HepG2 (cell line): ENCODE measurements around the gene RBPJ. TPM values are rescaled to one million over a fixed set of nuclear protein-coding genes. Genes with fewer than 3 reads are reported as not detected.
A peak's percentile ranks its signal among the peaks of the same experiment; 100 is the strongest.

Experiments used
- ATAC-seq: fragments of 200-7000 bp; cut with Tn5 transposase; 3 replicates; pipeline ENCODE4 v1.9.1; 2020; ENCODE audit warnings: mild to moderate bottlenecking, moderate library complexity
- BruUV-seq: library from RNA; stranded (reverse); fragments of 400-500 nt; replicated peaks from 2 replicates; lab custom pipeline; 2021; lab: Mats Ljungman, UMichigan
- CTCF ChIA-PET: fragments of 300-600 bp; formaldehyde crosslinking; extraction: SDS; loops from one replicate; lab custom pipeline; 2021; ENCODE audit warnings: low total read pairs, inconsistent platforms, low intra/inter-chr PET ratio; lab: Yijun Ruan, JAX
- POLR2A ChIA-PET: fragments of 350-600 bp; sonication (Branson Sonifier 250); formaldehyde crosslinking; loops from one replicate; lab custom pipeline; 2020; ENCODE audit warnings: antibody characterized with exemption, inconsistent platforms; lab: Yijun Ruan, JAX
- DNase-seq: peaks from one replicate; pipeline ENCODE4 v3.0.0-alpha.2; 2015; ENCODE audit warnings: low spot score
- FAIRE-seq: peaks from 3 replicates; lab custom pipeline; 2011; peaks lifted over from hg19 to GRCh38; lab: Jason Lieb, UNC
- H2AFZ ChIP-seq: one replicate; pipeline ENCODE4 v1.6.1; 2011; ENCODE audit warnings: low read length, inconsistent platforms
- H3K27ac ChIP-seq: fragments of 300-600 bp; 3 replicates; pipeline ENCODE4 v1.8.0; 2011; ENCODE audit warnings: mixed run types, mild to moderate bottlenecking, mixed read lengths, low read length, inconsistent platforms; ENCODE audit not compliant: insufficient read depth; ENCODE audit errors: extremely low read length
- H3K27me3 ChIP-seq, 2 experiments: fragments of 200-600 bp in 1 of 2; 2 replicates in 1 of 2; 3 replicates in 1 of 2; pipeline versions ENCODE4 v1.6.0 to v1.8.0; 2011; ENCODE audit warnings: low read length in 2 of 2, mild to moderate bottlenecking in 2 of 2, moderate library complexity in 2 of 2, inconsistent platforms in 1 of 2; ENCODE audit not compliant: insufficient read depth in 2 of 2, control insufficient read depth in 1 of 2
- H3K36me3 ChIP-seq, 2 experiments: fragments of 200-600 bp in 1 of 2; replicated peaks in 1 of 2; 2 replicates in 1 of 2; 3 replicates in 1 of 2; pipeline versions ENCODE4 v1.5.1 to v1.8.0; 2011; ENCODE audit warnings: low read length in 2 of 2, inconsistent platforms in 1 of 2; ENCODE audit not compliant: insufficient read depth in 2 of 2, control insufficient read depth in 1 of 2
- H3K4me1 ChIP-seq: 2 replicates; pipeline ENCODE4 v1.5.1; 2012; ENCODE audit warnings: low read length, inconsistent platforms; ENCODE audit not compliant: insufficient read depth
- H3K4me2 ChIP-seq: 2 replicates; pipeline ENCODE4 v1.6.0; 2011; ENCODE audit warnings: low read depth, low read length, inconsistent platforms
- H3K4me3 ChIP-seq, 3 experiments: fragments of 200-600 bp in 1 of 3; sonication (generic), shearing (Covaris generic) in 1 of 3; replicated peaks in 1 of 3; 2 replicates each; pipeline ENCODE4 v1.5.1; 2011 to 2016; ENCODE audit warnings: low read length in 3 of 3, inconsistent platforms in 2 of 3, low read depth in 2 of 3, mild to moderate bottlenecking in 2 of 3, control low read depth in 1 of 3, mixed read lengths in 1 of 3; ENCODE audit not compliant: insufficient read depth in 1 of 3
- H3K79me2 ChIP-seq: one replicate; pipeline ENCODE4 v1.6.1; 2011; ENCODE audit warnings: low read length, inconsistent platforms; ENCODE audit not compliant: insufficient read depth
- H3K9ac ChIP-seq: 2 replicates; pipeline ENCODE4 v1.6.0; 2011; ENCODE audit warnings: mild to moderate bottlenecking, low read depth, low read length, inconsistent platforms; ENCODE audit not compliant: insufficient read depth
- H3K9me3 ChIP-seq: 2 replicates; pipeline ENCODE4 v1.5.1; 2012; ENCODE audit warnings: mild to moderate bottlenecking, low read length
- H4K20me1 ChIP-seq: 2 replicates; pipeline ENCODE4 v1.6.0; 2011; ENCODE audit warnings: inconsistent platforms, mild to moderate bottlenecking, low read length, moderate library complexity; ENCODE audit not compliant: insufficient read depth
- ARID2 ChIP-seq: sonication (generic); formaldehyde crosslinking; IDR thresholded peaks from 2 replicates; pipeline ENCODE4 v1.8.1; 2022; ENCODE audit warnings: mild to moderate bottlenecking, missing genetic modification reagents, borderline replicate concordance
- ARNT2 ChIP-seq: sonication (generic); formaldehyde crosslinking; IDR thresholded peaks from 2 replicates; pipeline ENCODE4 v1.8.0; 2022; ENCODE audit warnings: mild to moderate bottlenecking, low read depth, missing genetic modification reagents, moderate library complexity
- FOXP4 ChIP-seq: sonication (generic); formaldehyde crosslinking; IDR thresholded peaks from 2 replicates; pipeline ENCODE4 v1.4.0; 2020; ENCODE audit warnings: missing genetic modification reagents
- HBP1 ChIP-seq: IDR thresholded peaks from 2 replicates; pipeline ENCODE4 v1.6.1; 2016; ENCODE audit warnings: low read depth, control low read depth
- MAFG ChIP-seq: sonication (generic); formaldehyde crosslinking; IDR thresholded peaks from 2 replicates; pipeline ENCODE4 v1.5.1; 2020; ENCODE audit warnings: mild to moderate bottlenecking, missing genetic modification reagents
- NR2F2 ChIP-seq: IDR thresholded peaks from 2 replicates; pipeline ENCODE4 v1.6.1; 2012; ENCODE audit warnings: low read depth, inconsistent platforms, borderline replicate concordance
- SALL1 ChIP-seq: sonication (generic); formaldehyde crosslinking; IDR thresholded peaks from 2 replicates; pipeline ENCODE4 v1.8.0; 2022; ENCODE audit warnings: mild to moderate bottlenecking, missing genetic modification reagents
- SMC3 ChIP-seq: IDR thresholded peaks from 2 replicates; pipeline ENCODE4 v1.6.1; 2011; ENCODE audit warnings: low read length, improper control_type of control experiment
- ZMYM4 ChIP-seq: sonication (generic); formaldehyde crosslinking; IDR thresholded peaks from 2 replicates; pipeline ENCODE4 v1.8.1; 2023; ENCODE audit warnings: mild to moderate bottlenecking, missing genetic modification reagents
- ZNF274 ChIP-seq: sonication (generic); formaldehyde crosslinking; IDR thresholded peaks from 2 replicates; pipeline ENCODE4 v1.5.1; 2020; ENCODE audit warnings: mild to moderate bottlenecking, missing genetic modification reagents
- ZNF333 ChIP-seq: sonication (generic); formaldehyde crosslinking; IDR thresholded peaks from 2 replicates; pipeline ENCODE4 v1.4.0; 2020; ENCODE audit warnings: mild to moderate bottlenecking, missing genetic modification reagents, borderline replicate concordance
- ZNF556 ChIP-seq: sonication (generic); formaldehyde crosslinking; IDR thresholded peaks from 2 replicates; pipeline ENCODE4 v1.4.0; 2020; ENCODE audit warnings: mild to moderate bottlenecking, missing genetic modification reagents, borderline replicate concordance
- ZSCAN22 ChIP-seq: sonication (generic); formaldehyde crosslinking; IDR thresholded peaks from 2 replicates; pipeline ENCODE4 v1.4.0; 2020; ENCODE audit warnings: mild to moderate bottlenecking, missing genetic modification reagents
- WGBS: methylation state at CpG from one replicate; pipeline ENCODE4 v1.1.6; 2017; ENCODE audit warnings: low lambda C conversion rate; 5-methylcytosine and 5-hydroxymethylcytosine counted together
- in situ Hi-C: cut with HindIII; loops from 2 replicates; pipeline ENCODE4 v1.10.0; 2017; ENCODE audit warnings: low pct_unique_long_range_greater_than_20kb; ENCODE audit not compliant: extremely low pct_ligation_motif_present
- intact Hi-C: fragments of 100-400 bp; cut with micrococcal nuclease; formaldehyde crosslinking; loops from one replicate; pipeline ENCODE4 v1.10.0; 2022; ENCODE audit not compliant: unreplicated experiment
- polyA plus RNA-seq, 8 experiments: library from polyadenylated mRNA; depleted of rRNA in 3 of 8; stranded (reverse) in 7 of 8; unstranded in 1 of 8; fragments of >200 nt; fragmentation: Illumina TruSeq in 4 of 8; extraction: Trizol in 4 of 8; gene quantifications; 2 replicates each; pipeline versions ENCODE4 v1.2.1 to v1.2.3, GENCODE V29; 2011 to 2016; ENCODE audit warnings: low read depth in 4 of 8, missing spikeins in 1 of 8, mixed read lengths in 1 of 8; ENCODE audit not compliant: insufficient read depth in 1 of 8
- total RNA-seq, 5 experiments: library from RNA; depleted of rRNA; stranded (reverse); fragments of >200 nt; fragmentation: Illumina TruSeq; extraction: Trizol; gene quantifications; 2 replicates each; pipeline ENCODE4 v1.2.3, GENCODE V29; 2016; ENCODE audit warnings: low read depth in 1 of 5
- TF ChIP-seq, protein P1 (sequence below): IDR thresholded peaks from 2 replicates; pipeline ENCODE4 v1.6.1; 2016; ENCODE audit warnings: missing biosample characterization, missing genetic modification reagents, low read depth
- TF ChIP-seq, protein P2 (sequence below): sonication (generic); formaldehyde crosslinking; IDR thresholded peaks from 2 replicates; pipeline ENCODE4 v1.4.0; 2020; ENCODE audit warnings: missing genetic modification reagents
- TF ChIP-seq, protein P3 (sequence below): sonication (generic); formaldehyde crosslinking; IDR thresholded peaks from 2 replicates; pipeline ENCODE4 v1.5.0; 2020; ENCODE audit warnings: missing genetic modification reagents, mild to moderate bottlenecking, borderline replicate concordance

The RBPJ gene
- total and polyA plus RNA-seq, 2 of the 13 experiments (the other 11 are each of a cell fraction or from before 2014, with no cell fraction given) = 25.9 to 33.2 TPM

- H4K20me1 ChIP-seq = peaks cover 32% of the 10 kb centered on the region
- H3K36me3 ChIP-seq = no peaks in the 10 kb centered on the region
- H3K9ac ChIP-seq = peak overlapping the region; percentile 83
- no peak for FAIRE-seq
- peak overlapping the region; percentile 84 for H3K4me2 ChIP-seq
- ATAC-seq = peak; percentile 64
- H3K79me2 ChIP-seq = peaks cover 43% of the 10 kb centered on the region
- peak overlapping the region; percentile 66 for H2AFZ ChIP-seq
- intact Hi-C loops = loop anchor here (2.0 to 5.0 kb wide), 3 partner anchors 52 to 401 kb away; no protein-coding TSS in a partner anchor
- peak; percentile 23 for DNase-seq
- 6% methylated on average over 10 of the region's 33 CpGs for WGBS
- no peaks in the 10 kb centered on the region; a peak in 1 of 5 replicates for H3K27me3 ChIP-seq
- peak overlapping the region; percentile 77 to 88 (median 78) for H3K4me3 ChIP-seq
- in situ Hi-C loops = no loop called here
- peaks cover 33% of the 10 kb centered on the region for H3K4me1 ChIP-seq
- CTCF ChIA-PET = no interaction called here
- H3K27ac ChIP-seq = peak overlapping the region; percentile 98
- POLR2A ChIA-PET = interaction anchor here (1.5 kb wide), 2 partner anchors 10 to 53 kb away, joined by 5 to 6 read pairs; no protein-coding TSS in a partner anchor
- TSS peak; percentile 81 for BruUV-seq
- H3K9me3 ChIP-seq = no peaks in the 10 kb centered on the region
- no peak for TF ChIP-seq SALL1 (CRISPR knock-in tag)
- peak; percentile 13; the same call in 1 of the 2 replicates for TF ChIP-seq ZNF556 (CRISPR knock-in tag)
- no peak for TF ChIP-seq FOXP4 (CRISPR knock-in tag)
- no peak for TF ChIP-seq ARNT2 (CRISPR knock-in tag)
- TF ChIP-seq ARID2 (CRISPR knock-in tag) = peak; percentile 75; the same call in 1 of the 2 replicates
- TF ChIP-seq MAFG = 0 out of 2 replicates have a peak, but pooled peaks have one; percentile 8
- TF ChIP-seq, protein P1, sequence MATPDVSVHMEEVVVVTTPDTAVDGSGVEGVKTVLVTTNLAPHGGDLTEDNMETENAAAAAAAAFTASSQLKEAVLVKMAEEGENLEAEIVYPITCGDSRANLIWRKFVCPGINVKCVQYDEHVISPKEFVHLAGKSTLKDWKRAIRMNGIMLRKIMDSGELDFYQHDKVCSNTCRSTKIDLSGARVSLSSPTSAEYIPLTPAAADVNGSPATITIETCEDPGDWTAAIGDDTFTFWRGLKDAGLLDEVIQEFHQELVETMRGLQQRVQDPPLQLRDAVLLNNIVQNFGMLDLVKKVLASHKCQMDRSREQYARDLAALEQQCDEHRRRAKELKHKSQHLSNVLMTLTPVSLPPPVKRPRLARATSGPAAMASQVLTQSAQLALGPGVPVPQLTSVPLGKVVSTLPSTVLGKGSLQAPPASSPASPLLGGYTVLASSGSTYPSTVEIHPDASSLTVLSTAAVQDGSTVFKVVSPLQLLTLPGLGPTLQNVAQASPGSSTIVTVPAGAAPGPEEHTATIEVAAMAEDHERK = no peak
- no peak; the same call in 1 of the 2 replicates for TF ChIP-seq ZMYM4 (CRISPR knock-in tag)
- TF ChIP-seq, protein P2, sequence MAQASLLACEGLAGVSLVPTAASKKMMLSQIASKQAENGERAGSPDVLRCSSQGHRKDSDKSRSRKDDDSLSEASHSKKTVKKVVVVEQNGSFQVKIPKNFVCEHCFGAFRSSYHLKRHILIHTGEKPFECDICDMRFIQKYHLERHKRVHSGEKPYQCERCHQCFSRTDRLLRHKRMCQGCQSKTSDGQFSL (CRISPR knock-in tag) = 0 out of 2 replicates have a peak, but pooled peaks have one; percentile 1
- TF ChIP-seq, protein P3, sequence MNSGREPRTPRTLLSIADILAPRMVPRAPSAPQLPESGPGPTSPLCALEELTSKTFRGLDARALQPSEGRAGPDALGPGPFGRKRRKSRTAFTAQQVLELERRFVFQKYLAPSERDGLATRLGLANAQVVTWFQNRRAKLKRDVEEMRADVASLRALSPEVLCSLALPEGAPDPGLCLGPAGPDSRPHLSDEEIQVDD = no peak
- TF ChIP-seq NR2F2 = no peak
- no peak for TF ChIP-seq ZSCAN22 (CRISPR knock-in tag)
- TF ChIP-seq HBP1 = no peak
- TF ChIP-seq ZNF274 = no peak; the same call in 1 of the 2 replicates
- TF ChIP-seq ZNF333 (CRISPR knock-in tag) = peak; percentile 36; the same call in 1 of the 2 replicates
- TF ChIP-seq SMC3 = 0 out of 2 replicates have a peak, but pooled peaks have one; percentile 7
These were observed 771 bp upstream of the RBPJ start for GRCh38 chr4:26319949-26320537.
